Measurements from ENCODE around the gene LRRC3. TPM values are rescaled to one million over a fixed set of nuclear protein-coding genes. Genes with fewer than 3 reads are reported as not detected.

LRRC3 gene
- total and polyA plus RNA-seq, 4 donors = 1.4 to 3.6 (median 2.4) TPM

DNA sequence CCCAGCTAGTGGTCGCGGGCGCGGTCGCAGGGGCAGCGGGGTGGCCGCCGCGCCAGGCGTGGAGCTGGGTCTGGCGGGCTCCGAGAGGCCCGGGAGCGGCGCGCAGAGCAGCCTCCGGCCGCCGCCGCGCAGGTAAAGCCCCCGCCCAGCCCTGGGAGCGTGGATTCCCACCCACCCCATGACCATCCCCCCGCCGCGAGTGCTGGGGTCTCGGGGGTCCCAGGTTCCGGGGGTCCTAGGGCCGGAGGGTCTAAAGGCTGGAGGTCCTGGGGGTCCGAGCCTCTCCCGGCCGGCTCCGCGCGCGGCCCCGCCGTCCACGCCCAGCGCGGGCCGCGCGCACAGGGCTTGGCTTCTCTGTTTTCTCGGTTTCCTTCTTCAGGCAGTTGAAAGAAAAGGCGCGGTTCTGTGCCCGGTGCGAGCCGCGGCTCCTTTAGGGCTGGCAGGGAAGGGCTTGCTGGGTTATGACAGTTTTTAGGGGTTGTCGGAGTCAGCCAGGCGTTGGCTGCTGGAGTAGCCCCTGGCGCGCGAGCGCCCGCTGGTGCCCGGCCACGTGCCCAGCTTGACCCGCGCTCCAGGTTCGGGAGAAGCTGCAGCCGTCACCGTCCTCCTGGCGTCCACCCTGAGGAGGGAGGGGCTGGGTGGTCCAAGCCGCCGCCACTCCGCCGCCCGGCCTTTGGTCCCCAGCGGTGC lies 359 bp downstream of the LRRC3 start:
- 1 to 2% methylated on average over 54 to 72 of the region's 72 CpGs for WGBS, 2 donors
- TF ChIP-seq, protein P1, sequence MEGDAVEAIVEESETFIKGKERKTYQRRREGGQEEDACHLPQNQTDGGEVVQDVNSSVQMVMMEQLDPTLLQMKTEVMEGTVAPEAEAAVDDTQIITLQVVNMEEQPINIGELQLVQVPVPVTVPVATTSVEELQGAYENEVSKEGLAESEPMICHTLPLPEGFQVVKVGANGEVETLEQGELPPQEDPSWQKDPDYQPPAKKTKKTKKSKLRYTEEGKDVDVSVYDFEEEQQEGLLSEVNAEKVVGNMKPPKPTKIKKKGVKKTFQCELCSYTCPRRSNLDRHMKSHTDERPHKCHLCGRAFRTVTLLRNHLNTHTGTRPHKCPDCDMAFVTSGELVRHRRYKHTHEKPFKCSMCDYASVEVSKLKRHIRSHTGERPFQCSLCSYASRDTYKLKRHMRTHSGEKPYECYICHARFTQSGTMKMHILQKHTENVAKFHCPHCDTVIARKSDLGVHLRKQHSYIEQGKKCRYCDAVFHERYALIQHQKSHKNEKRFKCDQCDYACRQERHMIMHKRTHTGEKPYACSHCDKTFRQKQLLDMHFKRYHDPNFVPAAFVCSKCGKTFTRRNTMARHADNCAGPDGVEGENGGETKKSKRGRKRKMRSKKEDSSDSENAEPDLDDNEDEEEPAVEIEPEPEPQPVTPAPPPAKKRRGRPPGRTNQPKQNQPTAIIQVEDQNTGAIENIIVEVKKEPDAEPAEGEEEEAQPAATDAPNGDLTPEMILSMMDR (IDR thresholded peaks at IDR 0.05; ENCODE audit: control extremely low read depth, extremely low read depth) = no peak
- Histone ChIP-seq H3K4me1 (ENCODE audit: control insufficient read depth in 5 of 5, insufficient read depth in 5 of 5, low read length in 5 of 5) (peaks cover 0 to 9% (median 3%) of the 10 kb centered on the region in 5 donors), H3K27me3 (ENCODE audit: control insufficient read depth in 3 of 3, insufficient read depth in 3 of 3, low read length in 2 of 3) (no peaks in the 10 kb centered on the region), H3K4me3 (peak overlapping the region; percentile 60), H3K27ac (ENCODE audit: low read depth in 1 of 2, low read length in 1 of 2) (no peak overlapping the region), H3K9me3 (ENCODE audit: control insufficient read depth in 4 of 4, insufficient read depth in 3 of 4, low read length in 3 of 4) (peaks cover 0 to 6% (median under 1%) of the 10 kb centered on the region in 4 donors), H3K9ac (ENCODE audit: insufficient read depth in 1 of 2, low read length in 2 of 2) (peak overlapping the region in 1 of 2 donors; percentile 50), H3K36me3 (ENCODE audit: control insufficient read depth in 4 of 4, insufficient read depth in 4 of 4, low read length in 4 of 4) (peaks cover 0 to 11% (median under 1%) of the 10 kb centered on the region in 4 donors)
- ATAC-seq (ENCODE audit: insufficient read depth, low FRiP score) = peak; percentile 30
- peak; percentile 41 to 45 (median 42) for DNase-seq

DNA sequence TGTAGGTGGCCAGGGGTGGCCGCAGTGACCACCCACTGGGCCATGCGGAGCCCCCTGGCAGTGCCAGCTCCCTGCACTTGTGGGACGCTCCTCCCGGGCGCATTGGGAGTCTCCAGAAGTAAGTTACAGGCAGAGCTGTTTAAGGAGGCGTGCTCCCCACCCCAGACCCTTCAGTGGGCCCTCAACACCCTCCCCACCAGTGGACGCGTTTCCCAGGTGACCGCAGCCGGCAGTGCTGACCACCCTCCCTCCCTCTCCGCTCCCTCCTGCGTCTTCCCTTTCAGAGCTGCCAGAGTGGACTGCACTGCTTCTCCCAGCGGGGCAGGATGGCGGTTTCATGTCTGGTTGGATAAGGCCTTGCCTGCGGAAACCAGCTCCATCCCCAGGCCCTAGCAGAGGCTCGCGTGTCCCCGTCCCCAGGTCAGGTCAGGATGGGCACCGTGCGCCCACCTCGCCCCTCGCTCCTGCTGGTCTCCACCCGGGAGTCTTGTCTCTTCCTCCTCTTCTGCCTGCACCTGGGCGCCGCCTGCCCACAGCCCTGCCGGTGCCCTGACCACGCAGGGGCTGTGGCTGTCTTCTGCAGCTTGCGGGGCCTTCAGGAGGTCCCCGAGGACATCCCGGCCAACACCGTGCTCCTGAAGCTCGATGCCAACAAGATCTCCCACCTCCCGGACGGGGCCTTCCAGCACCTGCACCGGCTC lies 1.1 kb downstream of the LRRC3 start:
- Histone ChIP-seq H3K4me3 (peak overlapping the region; percentile 60), H3K4me1 (ENCODE audit: control insufficient read depth in 5 of 5, insufficient read depth in 5 of 5, low read length in 5 of 5) (peaks cover 0 to 9% (median 6%) of the 10 kb centered on the region in 5 donors), H3K9me3 (ENCODE audit: control insufficient read depth in 4 of 4, insufficient read depth in 3 of 4, low read length in 3 of 4) (peaks cover 0 to 6% (median under 1%) of the 10 kb centered on the region in 4 donors), H3K27me3 (ENCODE audit: control insufficient read depth in 3 of 3, insufficient read depth in 3 of 3, low read length in 2 of 3) (no peaks in the 10 kb centered on the region), H3K36me3 (ENCODE audit: control insufficient read depth in 4 of 4, insufficient read depth in 4 of 4, low read length in 4 of 4) (peaks cover 0 to 11% (median under 1%) of the 10 kb centered on the region in 4 donors), H3K9ac (ENCODE audit: insufficient read depth in 1 of 2, low read length in 2 of 2) (no peak overlapping the region), H3K27ac (ENCODE audit: low read depth in 1 of 2, low read length in 1 of 2) (no peak overlapping the region)
- TF ChIP-seq, protein P1 (IDR thresholded peaks at IDR 0.05; ENCODE audit: control extremely low read depth, extremely low read depth) = no peak
- 76 to 87% methylated on average over 35 of the region's 35 CpGs for WGBS, 2 donors
- DNase-seq (peak in 1 of 3 donors; percentile 15), ATAC-seq (ENCODE audit: insufficient read depth, low FRiP score) (no peak)

DNA sequence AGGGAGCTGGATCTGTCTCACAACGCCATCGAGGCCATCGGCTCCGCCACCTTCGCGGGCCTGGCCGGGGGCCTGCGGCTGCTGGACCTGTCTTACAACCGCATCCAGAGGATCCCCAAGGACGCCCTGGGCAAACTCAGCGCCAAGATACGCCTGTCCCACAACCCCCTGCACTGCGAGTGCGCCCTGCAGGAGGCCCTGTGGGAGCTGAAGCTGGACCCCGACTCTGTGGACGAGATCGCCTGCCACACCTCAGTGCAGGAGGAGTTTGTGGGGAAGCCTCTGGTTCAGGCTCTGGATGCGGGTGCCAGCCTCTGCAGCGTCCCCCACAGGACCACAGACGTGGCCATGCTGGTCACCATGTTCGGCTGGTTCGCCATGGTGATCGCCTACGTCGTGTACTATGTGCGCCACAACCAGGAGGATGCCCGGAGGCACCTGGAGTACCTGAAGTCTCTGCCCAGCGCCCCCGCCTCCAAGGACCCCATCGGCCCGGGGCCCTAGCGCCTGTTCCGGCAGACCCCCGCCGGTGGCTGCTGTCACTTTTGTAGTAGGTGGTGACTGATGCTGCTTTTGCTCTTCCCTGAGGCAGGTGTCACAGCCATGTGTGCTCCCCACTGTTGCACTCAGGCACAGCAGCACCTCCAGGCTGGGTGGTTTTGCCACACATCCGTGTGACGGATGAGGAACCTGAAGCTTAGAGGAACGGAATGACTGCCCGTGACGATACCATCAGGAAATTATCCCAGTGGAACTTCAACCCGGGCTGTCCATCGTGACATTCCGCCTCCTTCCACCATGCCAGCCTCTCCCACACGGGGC lies 1.8 kb downstream of the LRRC3 start:
- Histone ChIP-seq H3K9ac (ENCODE audit: insufficient read depth in 1 of 2, low read length in 2 of 2) (no peak overlapping the region), H3K27ac (ENCODE audit: low read depth in 1 of 2, low read length in 1 of 2) (no peak overlapping the region), H3K4me1 (ENCODE audit: control insufficient read depth in 5 of 5, insufficient read depth in 5 of 5, low read length in 5 of 5) (peaks cover 0 to 13% (median 9%) of the 10 kb centered on the region in 5 donors), H3K4me3 (no peak overlapping the region), H3K27me3 (ENCODE audit: control insufficient read depth in 3 of 3, insufficient read depth in 3 of 3, low read length in 2 of 3) (no peaks in the 10 kb centered on the region), H3K9me3 (ENCODE audit: control insufficient read depth in 4 of 4, insufficient read depth in 3 of 4, low read length in 3 of 4) (peaks cover 0 to 6% (median 0%) of the 10 kb centered on the region in 4 donors), H3K36me3 (ENCODE audit: control insufficient read depth in 4 of 4, insufficient read depth in 4 of 4, low read length in 4 of 4) (peaks cover 0 to 11% (median under 1%) of the 10 kb centered on the region in 4 donors)
- no peak for ATAC-seq (ENCODE audit: insufficient read depth, low FRiP score)
- DNase-seq = no peak
- TF ChIP-seq, protein P1 (IDR thresholded peaks at IDR 0.05; ENCODE audit: control extremely low read depth, extremely low read depth) = no peak
- 95 to 96% methylated on average over 41 to 44 of the region's 44 CpGs for WGBS, 2 donors

All from lung (tissue), 12 donors.